Smooth muscle cell (in vitro differentiated cells): ENCODE measurements around the gene GLRX2. TPM values are rescaled to one million over a fixed set of nuclear protein-coding genes. Genes with fewer than 3 reads are reported as not detected.
A peak's percentile ranks its signal among the peaks of the same experiment; 100 is the strongest.

Experiments
- DNase-seq: peaks from one replicate; lab custom pipeline; 2025; ENCODE audit not compliant: unreplicated experiment; lab: John Stamatoyannopoulos, UW
- H2AFZ ChIP-seq: fragments of 200-600 bp; sonication (generic); 2 replicates; pipeline ENCODE4 v1.6.0; 2016; ENCODE audit warnings: antibody characterized with exemption, low read depth, mild to moderate bottlenecking
- H3F3A ChIP-seq: fragments of 200-600 bp; sonication (generic); 2 replicates; pipeline ENCODE4 v1.6.0; 2017; ENCODE audit warnings: antibody characterized with exemption, low read depth
- H3K27ac ChIP-seq: fragments of 200-600 bp; sonication (generic); 2 replicates; pipeline ENCODE4 v1.5.1; 2016; ENCODE audit warnings: low read depth, mild to moderate bottlenecking
- H3K27me3 ChIP-seq: fragments of 200-600 bp; sonication (generic); 2 replicates; pipeline ENCODE4 v1.6.1; 2016; ENCODE audit warnings: low read depth, mild to moderate bottlenecking
- H3K36me3 ChIP-seq: fragments of 200-600 bp; sonication (generic); 2 replicates; pipeline ENCODE4 v1.5.1; 2016; ENCODE audit warnings: low read depth
- H3K4me1 ChIP-seq: fragments of 200-600 bp; sonication (generic); 2 replicates; pipeline ENCODE4 v1.5.1; 2016; ENCODE audit warnings: low read depth
- H3K4me2 ChIP-seq: fragments of 200-600 bp; sonication (generic); 2 replicates; pipeline ENCODE4 v1.6.0; 2016; ENCODE audit warnings: mild to moderate bottlenecking
- H3K4me3 ChIP-seq: fragments of 200-600 bp; sonication (generic); 2 replicates; pipeline ENCODE4 v1.5.1; 2016; ENCODE audit warnings: mild to moderate bottlenecking
- H3K79me2 ChIP-seq: fragments of 200-600 bp; sonication (generic); 2 replicates; pipeline ENCODE4 v1.6.0; 2016; ENCODE audit warnings: low read depth, mild to moderate bottlenecking
- H3K9ac ChIP-seq: fragments of 200-600 bp; sonication (generic); 2 replicates; pipeline ENCODE4 v1.6.0; 2016; ENCODE audit warnings: low read depth
- H3K9me3 ChIP-seq: fragments of 200-600 bp; sonication (generic); replicated peaks from 2 replicates; pipeline ENCODE4 v1.5.1; 2016; ENCODE audit warnings: low read depth
- H4K20me1 ChIP-seq: fragments of 200-600 bp; sonication (generic); 2 replicates; pipeline ENCODE4 v1.6.0; 2016; ENCODE audit warnings: low read depth
- WGBS: methylation state at CpG from one replicate; pipeline ENCODE4 v1.1.7; 2016; ENCODE audit warnings: low lambda C conversion rate; 5-methylcytosine and 5-hydroxymethylcytosine counted together
- polyA plus RNA-seq: library from polyadenylated mRNA; unstranded; fragments of >200 nt; fragmentation: Nextera tagmentation; extraction: Ambion mirVana; gene quantifications from 2 replicates; pipeline ENCODE4 v1.2.1, GENCODE V29; 2016
- total RNA-seq: library from RNA; depleted of rRNA; stranded (reverse); fragments of >200 nt; gene quantifications from 2 replicates; pipeline ENCODE4 v1.2.3, GENCODE V29; 2014
- TF ChIP-seq, protein P1 (sequence below): fragments of 200-600 bp; sonication (generic); IDR thresholded peaks from 2 replicates; pipeline ENCODE4 v1.5.1; 2017; ENCODE audit warnings: borderline replicate concordance, mild to moderate bottlenecking, antibody characterized with exemption; ENCODE audit not compliant: insufficient read depth, poor library complexity, severe bottlenecking

Gene GLRX2
- total and polyA plus RNA-seq, 2 experiments from 2014 or later = 21.7 to 25.9 TPM

DNA sequence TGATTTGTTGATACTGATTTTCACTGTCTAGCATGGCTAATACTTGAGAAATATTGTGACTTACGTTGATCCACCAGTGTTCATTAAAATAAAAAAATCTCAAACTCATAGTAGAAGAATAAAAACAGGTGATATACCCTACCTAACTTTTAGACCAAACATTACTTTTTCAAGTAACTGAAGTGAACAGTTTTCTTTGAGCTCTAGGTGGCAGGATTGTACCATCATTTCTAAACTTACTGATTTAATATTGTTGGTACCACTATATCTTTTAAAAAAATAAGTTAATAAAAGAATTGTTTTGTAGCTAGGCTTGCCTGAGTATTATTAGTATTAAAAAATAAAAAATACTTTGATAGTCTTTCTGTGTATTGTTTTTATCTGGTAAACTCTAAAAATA is 38.1 kb upstream of the GLRX2 start:
- Histone ChIP-seq H3K4me3 (no peak overlapping the region), H3F3A (no peaks in the 10 kb centered on the region), H3K4me1 (no peaks in the 10 kb centered on the region), H3K79me2 (peaks cover 17% of the 10 kb centered on the region), H3K36me3 (peaks cover 7% of the 10 kb centered on the region), H3K9ac (no peak overlapping the region), H3K27ac (no peak overlapping the region), H4K20me1 (peaks cover 48% of the 10 kb centered on the region), H3K27me3 (no peaks in the 10 kb centered on the region), H3K4me2 (no peak overlapping the region), H2AFZ (no peak overlapping the region), H3K9me3 (no peaks in the 10 kb centered on the region)
- TF ChIP-seq, protein P1, sequence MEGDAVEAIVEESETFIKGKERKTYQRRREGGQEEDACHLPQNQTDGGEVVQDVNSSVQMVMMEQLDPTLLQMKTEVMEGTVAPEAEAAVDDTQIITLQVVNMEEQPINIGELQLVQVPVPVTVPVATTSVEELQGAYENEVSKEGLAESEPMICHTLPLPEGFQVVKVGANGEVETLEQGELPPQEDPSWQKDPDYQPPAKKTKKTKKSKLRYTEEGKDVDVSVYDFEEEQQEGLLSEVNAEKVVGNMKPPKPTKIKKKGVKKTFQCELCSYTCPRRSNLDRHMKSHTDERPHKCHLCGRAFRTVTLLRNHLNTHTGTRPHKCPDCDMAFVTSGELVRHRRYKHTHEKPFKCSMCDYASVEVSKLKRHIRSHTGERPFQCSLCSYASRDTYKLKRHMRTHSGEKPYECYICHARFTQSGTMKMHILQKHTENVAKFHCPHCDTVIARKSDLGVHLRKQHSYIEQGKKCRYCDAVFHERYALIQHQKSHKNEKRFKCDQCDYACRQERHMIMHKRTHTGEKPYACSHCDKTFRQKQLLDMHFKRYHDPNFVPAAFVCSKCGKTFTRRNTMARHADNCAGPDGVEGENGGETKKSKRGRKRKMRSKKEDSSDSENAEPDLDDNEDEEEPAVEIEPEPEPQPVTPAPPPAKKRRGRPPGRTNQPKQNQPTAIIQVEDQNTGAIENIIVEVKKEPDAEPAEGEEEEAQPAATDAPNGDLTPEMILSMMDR = peak; percentile 34
- no peak for DNase-seq
- 92% methylated on average over 1 of the region's 1 CpG for WGBS

DNA sequence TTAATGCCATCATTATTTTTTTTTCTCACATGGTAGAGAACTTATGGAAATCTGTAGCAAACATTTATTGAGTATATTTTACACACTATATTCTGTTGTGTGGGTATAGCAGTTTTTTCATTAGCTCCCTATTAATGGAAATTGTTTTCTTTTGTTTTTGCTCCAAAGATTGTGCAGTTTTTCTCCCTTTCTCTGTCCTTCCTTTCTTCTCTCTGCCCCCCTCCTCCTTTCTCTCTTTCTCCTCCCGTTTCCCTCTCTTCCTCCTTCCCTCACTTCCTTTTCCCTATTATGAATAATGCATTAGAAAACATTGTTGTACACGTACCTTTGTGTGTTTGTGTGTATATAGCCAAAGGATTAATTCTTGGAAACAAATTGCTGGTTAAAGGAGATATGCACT is 37.2 kb upstream of the GLRX2 start:
- 89% methylated on average over 2 of the region's 2 CpGs for WGBS
- no peaks in the 10 kb centered on the region for H3K27me3 ChIP-seq
- H3K27ac ChIP-seq = no peak overlapping the region
- H4K20me1 ChIP-seq = peaks cover 48% of the 10 kb centered on the region
- peaks cover 13% of the 10 kb centered on the region for H3K36me3 ChIP-seq
- H3K4me2 ChIP-seq = no peak overlapping the region
- no peaks in the 10 kb centered on the region for H3K4me1 ChIP-seq
- DNase-seq = no peak
- peaks cover 17% of the 10 kb centered on the region for H3K79me2 ChIP-seq
- TF ChIP-seq, protein P1 = no peak
- H3K9me3 ChIP-seq = no peaks in the 10 kb centered on the region
- H2AFZ ChIP-seq = no peak overlapping the region
- no peak overlapping the region for H3K9ac ChIP-seq
- H3K4me3 ChIP-seq = no peak overlapping the region
- no peaks in the 10 kb centered on the region for H3F3A ChIP-seq

DNA sequence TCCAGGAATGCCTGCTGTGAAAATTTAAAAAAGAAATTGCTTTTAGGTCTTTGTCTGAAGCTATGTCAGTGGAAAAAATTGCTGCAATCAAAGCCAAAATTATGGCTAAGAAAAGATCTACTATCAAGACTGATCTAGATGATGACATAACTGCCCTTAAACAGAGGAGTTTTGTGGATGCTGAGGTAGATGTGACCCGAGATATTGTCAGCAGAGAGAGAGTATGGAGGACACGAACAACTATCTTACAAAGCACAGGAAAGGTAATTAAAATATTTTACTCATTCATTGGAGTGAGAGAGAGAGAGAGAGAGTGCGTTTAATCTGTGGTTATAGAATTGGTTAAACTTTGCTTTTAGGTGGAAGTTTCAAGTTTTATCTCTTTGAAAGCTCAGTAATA is 36.6 kb upstream of the GLRX2 start:
- Histone ChIP-seq H3K27ac (no peak overlapping the region), H3K4me1 (no peaks in the 10 kb centered on the region), H3F3A (no peaks in the 10 kb centered on the region), H3K27me3 (no peaks in the 10 kb centered on the region), H2AFZ (no peak overlapping the region), H3K36me3 (peaks cover 13% of the 10 kb centered on the region), H3K4me3 (no peak overlapping the region), H3K9ac (no peak overlapping the region), H3K79me2 (peaks cover 17% of the 10 kb centered on the region), H3K9me3 (no peaks in the 10 kb centered on the region), H4K20me1 (peaks cover 51% of the 10 kb centered on the region), H3K4me2 (no peak overlapping the region)
- DNase-seq = no peak
- TF ChIP-seq, protein P1 = no peak
- 93% methylated on average over 3 of the region's 3 CpGs for WGBS

DNA sequence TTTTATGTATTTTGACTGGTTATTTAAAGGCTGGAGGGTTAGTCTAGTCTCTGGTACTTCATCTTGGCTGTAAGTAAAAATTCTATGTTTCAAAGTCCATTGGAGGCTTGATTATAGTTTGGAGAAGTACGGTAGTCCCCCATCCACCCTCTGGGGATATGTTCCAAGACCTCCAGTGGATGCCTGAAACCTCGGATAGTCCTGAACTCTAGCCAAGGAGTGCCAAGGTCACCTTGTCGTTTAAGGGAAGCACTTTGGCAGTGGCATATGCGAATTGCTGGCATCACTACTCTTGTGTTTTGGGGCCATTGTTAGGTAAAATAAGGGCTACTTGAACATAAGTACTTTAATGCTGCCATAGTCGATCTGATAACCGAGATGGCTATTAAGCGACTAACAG is 35.0 kb upstream of the GLRX2 start:
- H3K9ac ChIP-seq = no peak overlapping the region
- TF ChIP-seq, protein P1 = no peak
- H3K9me3 ChIP-seq = no peaks in the 10 kb centered on the region
- DNase-seq = no peak
- H3K36me3 ChIP-seq = peaks cover 13% of the 10 kb centered on the region
- H4K20me1 ChIP-seq = peaks cover 51% of the 10 kb centered on the region
- H3K27me3 ChIP-seq = no peaks in the 10 kb centered on the region
- H3K4me1 ChIP-seq = no peaks in the 10 kb centered on the region
- H3F3A ChIP-seq = no peaks in the 10 kb centered on the region
- H3K4me3 ChIP-seq = no peak overlapping the region
- no peak overlapping the region for H2AFZ ChIP-seq
- 93% methylated on average over 7 of the region's 7 CpGs for WGBS
- peaks cover 17% of the 10 kb centered on the region for H3K79me2 ChIP-seq
- no peak overlapping the region for H3K27ac ChIP-seq
- H3K4me2 ChIP-seq = no peak overlapping the region
